Right kidney (tissue), 1 donor: ENCODE results near the gene CERS1.

Experiments
- DNase-seq: peaks from one replicate; pipeline ENCODE4 v3.0.0-alpha.2; 2016

The CERS1 gene

DNA sequence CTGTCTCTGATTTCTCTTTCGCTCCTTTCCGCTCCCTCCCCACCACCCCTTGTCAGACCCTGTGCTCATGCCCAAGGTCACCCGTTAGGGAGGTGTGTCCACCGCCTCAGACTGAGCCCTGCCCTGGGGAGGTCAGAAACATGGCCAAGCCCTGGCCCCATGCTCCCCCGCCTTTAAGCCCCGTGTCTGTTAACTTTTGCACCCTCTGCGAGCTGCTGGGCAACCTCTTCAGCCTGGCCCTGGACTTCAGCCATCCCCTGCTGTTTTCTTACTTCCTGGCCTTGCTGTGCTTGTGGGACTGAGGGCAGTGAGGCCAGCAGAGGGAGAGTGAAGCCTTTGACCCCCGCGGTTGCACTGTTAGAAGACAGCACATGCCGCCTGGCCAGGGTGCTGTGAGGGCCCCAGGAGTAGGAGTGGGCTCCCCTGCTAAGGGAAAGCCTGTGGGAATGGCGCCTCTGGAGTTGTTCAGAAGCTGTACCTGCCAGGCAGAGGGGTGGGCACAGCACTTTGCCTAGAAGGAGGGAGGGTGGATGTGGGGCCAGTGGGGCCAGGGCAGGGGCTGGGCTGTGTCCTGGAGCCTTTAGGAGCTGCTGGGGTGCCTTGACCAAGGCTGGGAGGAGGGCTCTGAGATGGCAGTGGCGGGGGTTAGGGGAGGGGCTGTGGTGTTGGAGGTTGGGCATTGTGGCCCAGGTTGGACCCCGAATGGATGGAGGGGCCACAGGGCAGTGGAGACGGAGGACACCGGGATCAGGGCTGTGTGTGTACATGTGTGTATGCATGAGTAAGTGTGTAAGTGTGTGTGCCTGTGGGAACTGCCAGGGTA, 56.3 kb downstream of the CERS1 start:
- DNase-seq, result no peak

DNA sequence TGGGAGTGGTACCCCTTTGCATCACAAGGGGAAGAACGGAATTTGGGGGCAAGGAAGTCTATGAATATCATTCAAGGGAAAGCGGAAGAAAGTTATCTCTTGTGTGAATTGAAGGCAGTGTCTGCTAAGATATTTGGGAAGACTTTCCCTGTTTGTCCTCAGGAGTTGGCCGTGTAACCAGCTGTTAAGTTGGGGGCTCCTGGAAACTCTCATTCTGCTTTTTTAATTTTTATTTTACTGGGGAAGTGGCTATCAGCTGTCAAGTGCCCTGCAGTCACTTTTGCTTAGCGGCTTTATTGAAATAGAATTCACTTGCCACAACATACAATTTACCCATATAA, 61.3 kb downstream of the CERS1 start:
- DNase-seq, result no peak

DNA sequence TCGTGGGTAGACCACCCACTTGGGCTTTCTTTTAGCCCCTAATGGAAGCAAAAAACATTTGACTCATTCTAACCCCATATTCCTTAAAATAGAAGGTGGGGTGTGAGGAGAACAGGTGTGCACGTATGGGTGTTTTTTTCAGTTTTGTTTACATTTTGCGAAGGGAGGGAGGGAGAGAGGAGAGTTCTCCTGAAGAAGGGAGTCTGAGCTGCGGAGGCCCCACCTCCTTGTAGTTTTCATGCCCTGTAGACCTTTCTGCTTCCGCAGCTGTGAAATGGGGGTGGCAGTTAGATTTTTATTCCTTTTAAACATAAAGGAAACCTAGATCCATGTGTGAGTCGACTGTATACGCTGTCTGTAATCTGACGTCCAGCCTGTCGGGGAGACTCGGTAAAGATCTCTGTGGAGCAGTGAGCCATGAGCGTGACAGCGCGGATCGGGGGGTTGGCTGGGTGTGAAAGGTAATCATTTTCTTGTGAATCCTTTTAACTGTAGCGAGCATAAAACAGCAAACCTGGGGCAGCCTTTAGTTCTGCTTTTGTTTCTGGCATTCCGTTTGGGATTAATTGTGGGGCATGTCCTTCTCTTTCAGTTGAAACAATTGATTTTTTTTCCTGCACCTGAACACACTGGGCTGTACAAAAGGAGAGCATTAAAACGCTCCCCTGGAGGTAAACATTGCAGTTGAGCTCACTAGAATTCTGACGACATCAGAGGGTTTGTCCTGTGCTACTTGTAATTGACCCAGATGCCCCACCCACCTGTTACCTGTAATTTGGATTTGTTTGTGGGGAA, 61.9 kb downstream of the CERS1 start:
- peak; percentile 21 for DNase-seq

DNA sequence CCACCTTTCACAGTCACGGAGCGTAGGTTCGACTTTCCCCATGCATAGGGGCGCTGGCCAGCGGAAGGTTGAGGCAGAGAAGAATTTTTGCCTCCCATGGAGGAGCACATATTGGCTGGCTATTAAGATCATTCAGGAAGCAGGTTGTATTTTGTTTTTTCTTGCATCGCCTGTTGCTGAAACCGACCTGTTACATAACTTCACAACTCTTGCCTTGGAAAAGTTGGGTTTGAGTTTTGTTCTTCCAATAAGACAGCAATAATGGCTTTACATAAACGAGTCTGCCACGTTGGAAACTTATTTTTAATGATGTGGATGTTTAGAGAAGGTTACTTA, 62.8 kb downstream of the CERS1 start:
- DNase-seq, result no peak

DNA sequence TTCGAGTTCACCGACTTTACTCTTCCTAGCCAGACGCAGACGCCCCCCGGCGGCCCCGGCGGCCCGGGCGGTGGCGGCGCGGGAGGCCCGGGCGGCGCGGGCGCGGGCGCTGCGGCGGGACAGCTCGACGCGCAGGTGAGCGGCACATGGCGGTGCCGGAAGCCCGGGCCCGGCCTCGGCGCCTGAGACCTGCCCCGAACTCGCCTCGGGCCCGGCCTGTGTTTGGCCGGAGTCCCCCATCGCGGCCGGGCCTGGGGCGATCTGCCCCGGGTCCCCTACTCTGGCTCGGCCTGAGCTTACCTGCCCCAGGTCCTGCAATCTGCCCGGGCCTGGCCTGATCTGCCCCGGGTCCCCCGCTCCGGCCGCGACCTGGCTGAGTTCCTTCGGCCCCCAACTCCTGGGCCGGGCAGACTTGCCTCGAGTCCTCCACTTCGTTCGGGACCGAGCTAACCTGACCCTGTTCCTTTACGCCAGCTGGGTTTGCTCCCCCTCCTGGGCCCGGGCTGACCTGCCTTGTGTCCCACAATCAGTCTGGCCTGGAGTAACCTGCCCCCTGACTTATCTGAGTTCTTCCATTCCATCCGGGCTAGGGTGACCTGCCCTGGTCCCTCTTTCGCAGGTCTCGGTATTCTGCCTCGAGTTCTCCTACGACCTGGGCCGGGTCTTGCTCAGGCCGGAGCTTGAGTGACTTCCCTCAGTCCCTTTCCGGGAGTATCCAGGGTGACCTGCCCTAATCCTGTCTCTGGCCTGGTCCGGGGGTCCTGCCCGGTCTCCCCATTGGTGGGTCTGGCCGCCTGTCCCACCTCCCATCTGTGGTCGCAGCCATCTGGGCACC, 63.4 kb downstream of the CERS1 start:
- DNase-seq, result peak; percentile 43

DNA sequence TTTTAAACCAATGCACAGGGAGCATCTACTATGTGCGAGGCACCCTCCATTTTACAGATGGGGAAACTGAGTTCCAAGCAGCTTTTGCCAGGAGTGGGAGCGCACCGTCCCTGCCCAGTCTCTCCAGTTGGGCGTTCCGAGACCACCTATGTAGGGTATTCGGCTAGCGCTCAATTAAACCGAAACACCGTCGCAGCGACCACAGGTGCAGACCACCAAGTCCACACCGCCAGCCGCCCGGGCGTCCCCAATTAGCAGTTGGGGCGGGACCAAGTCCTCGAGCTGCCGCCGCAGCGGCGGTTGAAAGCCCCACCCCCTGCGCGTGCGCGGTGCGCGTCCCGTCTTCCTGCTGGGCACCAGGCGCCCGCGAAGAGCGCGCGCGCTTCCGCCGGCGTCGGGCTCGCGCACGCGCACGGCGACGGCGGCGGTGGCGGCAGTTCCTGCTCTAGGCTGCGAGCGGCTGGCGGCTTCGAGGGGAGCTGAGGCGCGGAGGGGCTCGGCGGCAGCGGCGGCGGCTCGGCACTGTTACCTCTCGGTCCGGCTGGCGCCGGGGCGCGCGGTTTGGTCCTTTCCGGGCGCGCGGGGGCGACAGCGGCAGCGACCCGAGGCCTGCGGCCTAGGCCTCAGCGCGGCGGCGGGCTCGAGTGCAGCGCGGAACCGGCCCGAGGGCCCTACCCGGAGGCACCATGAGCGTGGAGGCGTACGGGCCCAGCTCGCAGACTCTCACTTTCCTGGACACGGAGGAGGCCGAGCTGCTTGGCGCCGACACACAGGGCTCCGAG, 64.2 kb downstream of the CERS1 start, which contains the start of gene UPF1:
TSS of gene UPF1 (plus strand) at position 436 of the 782 bp plus-strand sequence. CDS start at position 687, 251 bp downstream.
- DNase-seq, result peak; percentile 88

DNA sequence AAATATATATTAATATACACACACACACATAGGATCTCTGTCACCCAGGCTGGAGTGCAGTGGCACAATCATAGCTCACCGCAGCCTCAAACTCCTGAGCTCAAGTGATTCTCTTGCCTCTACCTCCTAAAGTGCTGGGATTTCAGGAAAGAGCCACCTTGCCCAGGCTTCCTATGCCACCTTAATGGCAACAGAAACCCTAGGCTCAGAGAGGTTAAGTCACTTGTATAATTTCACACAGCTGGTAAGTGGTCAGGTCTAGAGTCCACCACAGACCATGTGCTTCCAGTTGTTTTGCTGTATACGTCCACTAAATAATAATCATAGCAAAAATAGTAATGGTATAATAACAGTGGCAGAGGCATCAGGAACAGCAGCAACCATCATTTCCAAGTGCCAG, 65.5 kb downstream of the CERS1 start:
- DNase-seq, result no peak

DNA sequence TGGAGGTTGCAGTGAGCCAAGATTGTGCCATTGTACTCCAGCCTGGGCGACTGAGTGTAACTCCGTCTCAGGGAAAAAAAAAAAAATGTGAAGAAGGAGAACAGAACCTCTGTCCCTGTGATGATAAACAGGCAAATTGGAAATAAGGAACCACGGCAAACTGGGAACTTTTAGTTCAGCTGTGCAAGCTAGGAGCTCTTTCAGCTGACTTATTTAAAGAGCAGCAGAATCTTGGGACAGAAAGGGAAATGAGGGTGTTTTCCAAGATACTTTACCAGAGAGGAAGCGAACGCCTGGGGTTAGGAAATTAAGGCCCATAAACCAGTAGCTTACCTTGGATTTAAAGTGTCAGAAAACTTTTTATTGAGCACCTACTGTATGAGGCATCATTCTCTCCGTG, 67.2 kb downstream of the CERS1 start:
- DNase-seq, result no peak
